ENCODE data around the gene OR4K14.

The OR4K14 gene

GRCh38 chr14:20019257-20019865 is at the start of gene OR4K14:
TSS of gene OR4K14 (minus strand) at chr14:20019307. CDS start at chr14:20015193, 4,114 bp downstream.
- H3K4me3 ChIP-seq (ENCODE audit: low read depth in 1 of 2, low read length in 2 of 2): no peak within 1 kb of the TSS
- no peak within 1 kb of the TSS for H3K27ac ChIP-seq (ENCODE audit: low read length)
- H3K36me3 ChIP-seq (ENCODE audit: control insufficient read depth in 1 of 2, insufficient read depth in 2 of 2, low read length in 2 of 2): no peaks in the 10 kb centered on the region
- no peaks in the 10 kb centered on the region for H3K27me3 ChIP-seq (ENCODE audit: low read depth, low read length)
- no peaks in the 10 kb centered on the region for H3K4me1 ChIP-seq (ENCODE audit: control insufficient read depth in 1 of 2, insufficient read depth in 2 of 2, low read length in 2 of 2)
- H3K9me3 ChIP-seq (ENCODE audit: control insufficient read depth in 1 of 2, low read length in 2 of 2): peaks cover 0 to 2% of the 10 kb centered on the region in 2 donors

GRCh38 chr14:20059745-20060144 is 40.6 kb upstream of the OR4K14 start, which contains the start of gene OR4L1:
TSS of gene OR4L1 (plus strand) at chr14:20060045. CDS start at chr14:20060045, 0 bp downstream.
- Histone ChIP-seq H3K9me3 (ENCODE audit: control insufficient read depth in 1 of 2, low read length in 2 of 2) (peaks cover 2 to 5% of the 10 kb centered on the region in 2 donors), H3K4me1 (ENCODE audit: control insufficient read depth in 1 of 2, insufficient read depth in 2 of 2, low read length in 2 of 2) (no peaks in the 10 kb centered on the region)

GRCh38 chr14:20048202-20048601 is 29.1 kb upstream of the OR4K14 start:
- H3K36me3 ChIP-seq (ENCODE audit: control insufficient read depth in 1 of 2, insufficient read depth in 2 of 2, low read length in 2 of 2): no peaks in the 10 kb centered on the region
- no peaks in the 10 kb centered on the region for H3K9me3 ChIP-seq (ENCODE audit: control insufficient read depth in 1 of 2, low read length in 2 of 2)
- no peaks in the 10 kb centered on the region for H3K4me1 ChIP-seq (ENCODE audit: control insufficient read depth in 1 of 2, insufficient read depth in 2 of 2, low read length in 2 of 2)
- H3K27me3 ChIP-seq (ENCODE audit: low read depth, low read length): no peaks in the 10 kb centered on the region
- H3K27ac ChIP-seq (ENCODE audit: low read length): no peak overlapping the region
- H3K4me3 ChIP-seq (ENCODE audit: low read depth in 1 of 2, low read length in 2 of 2): no peak overlapping the region

More at GRCh38 chr14:20059745-20060144, 40.6 kb upstream of the OR4K14 start, which contains the start of gene OR4L1:
- Histone ChIP-seq H3K4me3 (ENCODE audit: low read depth in 1 of 2, low read length in 2 of 2) (no peak within 1 kb of the TSS), H3K27ac (ENCODE audit: low read length) (no peak within 1 kb of the TSS), H3K36me3 (ENCODE audit: control insufficient read depth in 1 of 2, insufficient read depth in 2 of 2, low read length in 2 of 2) (no peaks in the 10 kb centered on the region), H3K27me3 (ENCODE audit: low read depth, low read length) (no peaks in the 10 kb centered on the region)

GRCh38 chr14:20044243-20044642 is 25.1 kb upstream of the OR4K14 start:
- no peaks in the 10 kb centered on the region for H3K27me3 ChIP-seq (ENCODE audit: low read depth, low read length)
- H3K4me3 ChIP-seq (ENCODE audit: low read depth in 1 of 2, low read length in 2 of 2): no peak overlapping the region
- H3K9me3 ChIP-seq (ENCODE audit: control insufficient read depth in 1 of 2, low read length in 2 of 2): no peaks in the 10 kb centered on the region
- no peak overlapping the region for H3K27ac ChIP-seq (ENCODE audit: low read length)
- no peaks in the 10 kb centered on the region for H3K4me1 ChIP-seq (ENCODE audit: control insufficient read depth in 1 of 2, insufficient read depth in 2 of 2, low read length in 2 of 2)
- H3K36me3 ChIP-seq (ENCODE audit: control insufficient read depth in 1 of 2, insufficient read depth in 2 of 2, low read length in 2 of 2): no peaks in the 10 kb centered on the region

- Histone ChIP-seq H3K27me3 (ENCODE audit: low read depth, low read length) (no peaks in the 10 kb centered on the region), H3K9me3 (ENCODE audit: control insufficient read depth in 1 of 2, low read length in 2 of 2) (no peaks in the 10 kb centered on the region), H3K4me3 (ENCODE audit: low read depth in 1 of 2, low read length in 2 of 2) (no peak within 1 kb of the TSS), H3K4me1 (ENCODE audit: control insufficient read depth in 1 of 2, insufficient read depth in 2 of 2, low read length in 2 of 2) (no peaks in the 10 kb centered on the region), H3K27ac (ENCODE audit: low read length) (no peak within 1 kb of the TSS), H3K36me3 (ENCODE audit: control insufficient read depth in 1 of 2, insufficient read depth in 2 of 2, low read length in 2 of 2) (no peaks in the 10 kb centered on the region)
These were observed 16.8 kb upstream of the OR4K14 start, which contains the start of gene OR4K13 for GRCh38 chr14:20035938-20036337. TSS of gene OR4K13 (minus strand) at chr14:20036038. CDS start at chr14:20034758, 1,280 bp downstream.

GRCh38 chr14:20035449-20035848 is 16.3 kb upstream of the OR4K14 start:
- Histone ChIP-seq H3K27ac (ENCODE audit: low read length) (no peak overlapping the region), H3K4me1 (ENCODE audit: control insufficient read depth in 1 of 2, insufficient read depth in 2 of 2, low read length in 2 of 2) (no peaks in the 10 kb centered on the region), H3K27me3 (ENCODE audit: low read depth, low read length) (no peaks in the 10 kb centered on the region), H3K4me3 (ENCODE audit: low read depth in 1 of 2, low read length in 2 of 2) (no peak overlapping the region), H3K9me3 (ENCODE audit: control insufficient read depth in 1 of 2, low read length in 2 of 2) (no peaks in the 10 kb centered on the region), H3K36me3 (ENCODE audit: control insufficient read depth in 1 of 2, insufficient read depth in 2 of 2, low read length in 2 of 2) (no peaks in the 10 kb centered on the region)

GRCh38 chr14:20031058-20031457 is 12.0 kb upstream of the OR4K14 start:
- H3K36me3 ChIP-seq (ENCODE audit: control insufficient read depth in 1 of 2, insufficient read depth in 2 of 2, low read length in 2 of 2): no peaks in the 10 kb centered on the region
- no peaks in the 10 kb centered on the region for H3K4me1 ChIP-seq (ENCODE audit: control insufficient read depth in 1 of 2, insufficient read depth in 2 of 2, low read length in 2 of 2)
- no peaks in the 10 kb centered on the region for H3K27me3 ChIP-seq (ENCODE audit: low read depth, low read length)
- no peak overlapping the region for H3K4me3 ChIP-seq (ENCODE audit: low read depth in 1 of 2, low read length in 2 of 2)
- H3K9me3 ChIP-seq (ENCODE audit: control insufficient read depth in 1 of 2, low read length in 2 of 2): no peaks in the 10 kb centered on the region
- H3K27ac ChIP-seq (ENCODE audit: low read length): no peak overlapping the region

- Histone ChIP-seq H3K4me1 (ENCODE audit: control insufficient read depth in 1 of 2, insufficient read depth in 2 of 2, low read length in 2 of 2) (no peaks in the 10 kb centered on the region), H3K4me3 (ENCODE audit: low read depth in 1 of 2, low read length in 2 of 2) (no peak overlapping the region), H3K9me3 (ENCODE audit: control insufficient read depth in 1 of 2, low read length in 2 of 2) (peaks cover 0 to 4% of the 10 kb centered on the region in 2 donors), H3K36me3 (ENCODE audit: control insufficient read depth in 1 of 2, insufficient read depth in 2 of 2, low read length in 2 of 2) (no peaks in the 10 kb centered on the region), H3K27ac (ENCODE audit: low read length) (no peak overlapping the region), H3K27me3 (ENCODE audit: low read depth, low read length) (no peaks in the 10 kb centered on the region)
These were observed 11.0 kb downstream of the OR4K14 start for GRCh38 chr14:20008156-20008555.

- no peak overlapping the region for H3K4me3 ChIP-seq (ENCODE audit: low read depth in 1 of 2, low read length in 2 of 2)
- H3K9me3 ChIP-seq (ENCODE audit: control insufficient read depth in 1 of 2, low read length in 2 of 2): peaks cover 0 to 3% of the 10 kb centered on the region in 2 donors
- no peak overlapping the region for H3K27ac ChIP-seq (ENCODE audit: low read length)
- no peaks in the 10 kb centered on the region for H3K27me3 ChIP-seq (ENCODE audit: low read depth, low read length)
- no peaks in the 10 kb centered on the region for H3K36me3 ChIP-seq (ENCODE audit: control insufficient read depth in 1 of 2, insufficient read depth in 2 of 2, low read length in 2 of 2)
- H3K4me1 ChIP-seq (ENCODE audit: control insufficient read depth in 1 of 2, insufficient read depth in 2 of 2, low read length in 2 of 2): no peaks in the 10 kb centered on the region
These were observed 16.8 kb downstream of the OR4K14 start for GRCh38 chr14:20002319-20002718.

- Histone ChIP-seq H3K27me3 (ENCODE audit: low read depth, low read length) (no peaks in the 10 kb centered on the region), H3K36me3 (ENCODE audit: control insufficient read depth in 1 of 2, insufficient read depth in 2 of 2, low read length in 2 of 2) (no peaks in the 10 kb centered on the region), H3K4me3 (ENCODE audit: low read depth in 1 of 2, low read length in 2 of 2) (no peak within 1 kb of the TSS), H3K4me1 (ENCODE audit: control insufficient read depth in 1 of 2, insufficient read depth in 2 of 2, low read length in 2 of 2) (no peaks in the 10 kb centered on the region), H3K9me3 (ENCODE audit: control insufficient read depth in 1 of 2, low read length in 2 of 2) (peaks cover 0 to 3% of the 10 kb centered on the region in 2 donors), H3K27ac (ENCODE audit: low read length) (no peak within 1 kb of the TSS)
These were observed 17.2 kb downstream of the OR4K14 start, which contains the start of gene OR4Q2 for GRCh38 chr14:20001863-20002262. TSS of gene OR4Q2 (plus strand) at chr14:20002163.

- Histone ChIP-seq H3K4me3 (ENCODE audit: low read depth in 1 of 2, low read length in 2 of 2) (no peak overlapping the region), H3K27me3 (ENCODE audit: low read depth, low read length) (no peaks in the 10 kb centered on the region), H3K4me1 (ENCODE audit: control insufficient read depth in 1 of 2, insufficient read depth in 2 of 2, low read length in 2 of 2) (no peaks in the 10 kb centered on the region), H3K27ac (ENCODE audit: low read length) (no peak overlapping the region), H3K36me3 (ENCODE audit: control insufficient read depth in 1 of 2, insufficient read depth in 2 of 2, low read length in 2 of 2) (no peaks in the 10 kb centered on the region), H3K9me3 (ENCODE audit: control insufficient read depth in 1 of 2, low read length in 2 of 2) (no peaks in the 10 kb centered on the region)
These were observed 25.7 kb downstream of the OR4K14 start for GRCh38 chr14:19993438-19993837.

- Histone ChIP-seq H3K4me1 (ENCODE audit: control insufficient read depth in 1 of 2, insufficient read depth in 2 of 2, low read length in 2 of 2) (no peaks in the 10 kb centered on the region), H3K27ac (ENCODE audit: low read length) (no peak within 1 kb of the TSS), H3K9me3 (ENCODE audit: control insufficient read depth in 1 of 2, low read length in 2 of 2) (no peaks in the 10 kb centered on the region), H3K36me3 (ENCODE audit: control insufficient read depth in 1 of 2, insufficient read depth in 2 of 2, low read length in 2 of 2) (no peaks in the 10 kb centered on the region), H3K27me3 (ENCODE audit: low read depth, low read length) (no peaks in the 10 kb centered on the region), H3K4me3 (ENCODE audit: low read depth in 1 of 2, low read length in 2 of 2) (no peak within 1 kb of the TSS)
These were observed 43.8 kb downstream of the OR4K14 start, which contains the start of gene OR4K15 for GRCh38 chr14:19975291-19975690. TSS of gene OR4K15 (plus strand) at chr14:19975591. CDS start at chr14:19975591, 0 bp downstream.

All from muscle layer of duodenum (tissue), 2 donors.